ENCODE results near the gene HLA-B.

HLA-B gene

DNA sequence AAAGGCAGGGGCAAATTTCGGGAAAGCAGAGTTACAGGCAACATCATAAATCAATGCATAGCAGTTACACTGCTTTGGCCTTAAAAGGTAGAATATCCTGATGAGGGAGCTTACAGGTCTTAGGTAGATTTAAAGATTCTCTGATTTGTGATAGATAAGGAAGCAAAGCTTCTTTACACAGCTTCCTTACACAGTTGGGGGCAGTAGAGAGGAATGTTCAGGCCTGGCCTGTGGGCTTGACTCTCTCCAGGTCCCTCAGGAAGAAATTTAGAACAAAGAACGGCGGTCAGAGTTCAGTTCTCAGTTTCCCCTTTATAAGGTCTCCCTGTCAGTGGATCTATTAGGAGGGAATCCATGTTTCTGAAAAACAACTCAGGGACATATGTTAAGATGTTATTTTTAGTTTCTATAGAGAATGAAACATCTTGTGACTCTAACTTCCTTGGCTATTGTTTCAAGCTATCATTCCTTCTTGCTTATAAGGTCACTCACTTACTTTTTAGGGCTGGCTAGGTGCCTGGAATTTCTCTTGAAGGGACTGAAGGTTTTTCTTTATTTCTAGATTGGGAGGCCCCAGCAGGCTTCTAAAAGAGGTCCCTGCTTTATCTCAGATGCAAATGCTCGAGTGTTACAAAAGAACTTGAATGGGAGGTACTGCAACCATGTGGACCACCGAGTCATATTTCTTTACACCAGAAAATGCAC is 11.8 kb downstream of the HLA-B start:
- Histone ChIP-seq H3K4me2 (no peak overlapping the region), H3K4me1 (ENCODE audit: low read depth, poor library complexity, severe bottlenecking) (no peaks in the 10 kb centered on the region), H3K79me2 (ENCODE audit: insufficient read depth, low read depth) (no peaks in the 10 kb centered on the region), H3K4me3 (IDR thresholded peaks at IDR 0.05; ENCODE audit: insufficient read depth, low read depth, low read length) (no peak overlapping the region), H3K27ac (no peak overlapping the region), H3K36me3 (ENCODE audit: insufficient read depth) (no peaks in the 10 kb centered on the region), H3K27me3 (ENCODE audit: insufficient read depth, low read depth) (no peaks in the 10 kb centered on the region), H3K9ac (no peak overlapping the region), H4K20me1 (ENCODE audit: insufficient read depth) (no peaks in the 10 kb centered on the region), H2AFZ (ENCODE audit: low read depth) (no peak overlapping the region)
- TF ChIP-seq CTCF (conservative IDR thresholded peaks at IDR 0.05; ENCODE audit: low read depth, low read length) = no peak

DNA sequence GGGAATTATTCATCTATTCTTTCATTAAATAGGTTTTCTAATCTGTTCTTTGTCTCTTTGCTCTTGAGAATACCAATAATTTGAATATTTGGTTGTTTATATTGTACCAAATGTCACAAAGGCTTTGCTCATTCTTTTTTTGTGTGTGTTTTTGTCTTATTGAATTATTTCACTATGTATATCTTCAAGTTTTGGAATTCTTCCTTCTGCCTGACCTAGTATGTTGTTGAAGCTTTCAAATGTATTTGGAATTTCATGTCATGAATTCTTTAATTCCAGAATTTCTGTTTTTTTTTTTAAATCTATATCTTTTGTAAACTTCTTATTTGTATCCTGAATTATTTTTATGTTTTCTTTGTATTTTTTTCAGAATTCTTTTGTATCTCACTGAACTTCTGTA is 16.8 kb downstream of the HLA-B start:
- H3K4me2 ChIP-seq = no peak overlapping the region
- H3K4me1 ChIP-seq (ENCODE audit: low read depth, poor library complexity, severe bottlenecking) = no peaks in the 10 kb centered on the region
- H3K4me3 ChIP-seq (IDR thresholded peaks at IDR 0.05; ENCODE audit: insufficient read depth, low read depth, low read length) = no peak overlapping the region
- TF ChIP-seq CTCF (conservative IDR thresholded peaks at IDR 0.05; ENCODE audit: low read depth, low read length) = no peak
- no peaks in the 10 kb centered on the region for H3K79me2 ChIP-seq (ENCODE audit: insufficient read depth, low read depth)
- no peaks in the 10 kb centered on the region for H4K20me1 ChIP-seq (ENCODE audit: insufficient read depth)
- H3K27ac ChIP-seq = no peak overlapping the region
- H3K36me3 ChIP-seq (ENCODE audit: insufficient read depth) = no peaks in the 10 kb centered on the region
- no peaks in the 10 kb centered on the region for H3K27me3 ChIP-seq (ENCODE audit: insufficient read depth, low read depth)
- H2AFZ ChIP-seq (ENCODE audit: low read depth) = no peak overlapping the region
- no peak overlapping the region for H3K9ac ChIP-seq

DNA sequence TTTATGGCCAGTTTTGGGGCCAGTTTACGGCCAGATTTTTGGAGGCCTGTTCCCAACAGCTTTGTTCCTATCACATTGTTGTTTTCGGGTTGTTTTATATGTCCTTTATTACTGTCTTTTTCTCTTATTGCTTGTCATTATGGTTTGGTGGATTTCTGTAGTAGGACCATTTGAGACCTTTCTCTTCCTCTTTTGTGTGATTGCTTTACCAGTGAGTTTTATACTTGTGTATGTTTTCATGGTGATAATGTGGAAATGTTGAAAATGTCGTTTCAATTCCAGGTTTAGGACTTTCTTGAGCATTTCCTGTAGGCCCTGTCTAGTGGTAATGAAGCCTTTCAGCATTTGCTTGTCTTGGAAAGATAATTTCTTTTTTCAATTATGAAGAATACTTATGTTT is 17.8 kb downstream of the HLA-B start:
- Histone ChIP-seq H3K27me3 (ENCODE audit: insufficient read depth, low read depth) (no peaks in the 10 kb centered on the region), H3K4me1 (ENCODE audit: low read depth, poor library complexity, severe bottlenecking) (no peaks in the 10 kb centered on the region), H3K4me3 (IDR thresholded peaks at IDR 0.05; ENCODE audit: insufficient read depth, low read depth, low read length) (no peak overlapping the region), H3K4me2 (no peak overlapping the region), H3K27ac (no peak overlapping the region), H3K79me2 (ENCODE audit: insufficient read depth, low read depth) (no peaks in the 10 kb centered on the region), H3K36me3 (ENCODE audit: insufficient read depth) (no peaks in the 10 kb centered on the region), H2AFZ (ENCODE audit: low read depth) (no peak overlapping the region), H3K9ac (no peak overlapping the region), H4K20me1 (ENCODE audit: insufficient read depth) (no peaks in the 10 kb centered on the region)
- no peak for TF ChIP-seq CTCF (conservative IDR thresholded peaks at IDR 0.05; ENCODE audit: low read depth, low read length)

- TF ChIP-seq CTCF (conservative IDR thresholded peaks at IDR 0.05; ENCODE audit: low read depth, low read length) = no peak
- Histone ChIP-seq H3K4me2 (no peak overlapping the region), H4K20me1 (ENCODE audit: insufficient read depth) (no peaks in the 10 kb centered on the region; the same call in 1 of the 2 replicates), H3K27me3 (ENCODE audit: insufficient read depth, low read depth) (no peaks in the 10 kb centered on the region), H3K36me3 (ENCODE audit: insufficient read depth) (no peaks in the 10 kb centered on the region), H3K4me1 (ENCODE audit: low read depth, poor library complexity, severe bottlenecking) (no peaks in the 10 kb centered on the region), H3K27ac (no peak overlapping the region), H3K79me2 (ENCODE audit: insufficient read depth, low read depth) (no peaks in the 10 kb centered on the region), H3K4me3 (IDR thresholded peaks at IDR 0.05; ENCODE audit: insufficient read depth, low read depth, low read length) (no peak overlapping the region), H2AFZ (ENCODE audit: low read depth) (no peak overlapping the region), H3K9ac (no peak overlapping the region)
Observed at GRCh38 chr6:31336896-31337496, 20.0 kb downstream of the HLA-B start.

Data from KMS-11 (cell line).